Heart left ventricle (tissue), 13 donors: ENCODE data around the gene USP25.

Source experiments
- POLR2A ChIP-seq, 2 donors: fragments of 450-650 bp; IDR thresholded peaks; one replicate each; pipeline ENCODE4 v1.6.1; 2017; ENCODE audit warnings: antibody characterized with exemption in 2 of 2, mild to moderate bottlenecking in 2 of 2, moderate library complexity in 2 of 2
- TF ChIP-seq, protein P1 (sequence below), 12 donors: fragments of 200-600 bp; sonication (generic) in 4 of 12; IDR thresholded peaks; one replicate each; pipeline versions ENCODE4 v1.5.0 to v1.8.0; 2018 to 2022; ENCODE audit warnings: antibody characterized with exemption in 12 of 12, mild to moderate bottlenecking in 5 of 12
- donor health status: ischemic (EF 13 %, LVEDD 7.1; RV severe dilation, severe dysfunction).
- donor health status: DM: no; HTN: yes; CAD: no.
- donor health status: DM: no; HTN: no; CAD: no.
- donor health status: ischemic (EF 25% LVEDD 6.9; RV normal size, moderate dysfunction).
- donor health status: ischemic (EF 25% LVEDD 5.7; RV mildly dilated, moderate dysfunction).
- donor health status: ischemic (EF 35%, LVEDD 5.7; RV mildly dilated, moderate dysfunction).
- donor health status: nonischemic (EF 11% LVEDD 7.7; RV severe dilation, severe dysfunction).
- donor health status: DM: yes; HTN: yes; CAD: no.
- donor health status: PGD.
- donor health status: ischemic (EF 29% LVEDD 5.4; RV normal size, mild dysfunction).
- donor health status: nonischemic (EF 23%, LVEDD 6.1; RV moderate dilation, normal function).

DNA sequence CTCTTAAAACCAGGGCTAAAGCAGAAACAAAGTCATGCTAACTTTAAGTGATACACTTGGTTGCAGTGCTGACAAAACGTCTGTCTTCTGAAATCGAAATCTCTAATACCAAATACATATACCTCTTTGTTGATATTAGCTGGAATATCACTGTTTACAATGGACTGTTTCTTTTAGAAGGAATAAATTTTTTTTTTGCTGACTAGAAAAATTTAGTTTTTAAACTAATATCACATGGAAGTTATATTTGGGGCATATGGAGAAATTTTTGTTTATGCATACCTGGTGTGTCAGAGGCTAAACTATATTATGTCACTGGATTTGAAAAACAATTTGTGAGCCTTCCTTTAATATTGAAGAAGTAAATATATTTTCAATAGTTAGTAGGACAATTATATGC, 39.1 kb downstream of the USP25 start:
- TF ChIP-seq, protein P1, sequence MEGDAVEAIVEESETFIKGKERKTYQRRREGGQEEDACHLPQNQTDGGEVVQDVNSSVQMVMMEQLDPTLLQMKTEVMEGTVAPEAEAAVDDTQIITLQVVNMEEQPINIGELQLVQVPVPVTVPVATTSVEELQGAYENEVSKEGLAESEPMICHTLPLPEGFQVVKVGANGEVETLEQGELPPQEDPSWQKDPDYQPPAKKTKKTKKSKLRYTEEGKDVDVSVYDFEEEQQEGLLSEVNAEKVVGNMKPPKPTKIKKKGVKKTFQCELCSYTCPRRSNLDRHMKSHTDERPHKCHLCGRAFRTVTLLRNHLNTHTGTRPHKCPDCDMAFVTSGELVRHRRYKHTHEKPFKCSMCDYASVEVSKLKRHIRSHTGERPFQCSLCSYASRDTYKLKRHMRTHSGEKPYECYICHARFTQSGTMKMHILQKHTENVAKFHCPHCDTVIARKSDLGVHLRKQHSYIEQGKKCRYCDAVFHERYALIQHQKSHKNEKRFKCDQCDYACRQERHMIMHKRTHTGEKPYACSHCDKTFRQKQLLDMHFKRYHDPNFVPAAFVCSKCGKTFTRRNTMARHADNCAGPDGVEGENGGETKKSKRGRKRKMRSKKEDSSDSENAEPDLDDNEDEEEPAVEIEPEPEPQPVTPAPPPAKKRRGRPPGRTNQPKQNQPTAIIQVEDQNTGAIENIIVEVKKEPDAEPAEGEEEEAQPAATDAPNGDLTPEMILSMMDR (IDR thresholded peaks at IDR 0.05) = no peak
- no peak for TF ChIP-seq POLR2A (IDR thresholded peaks at IDR 0.05)
